Activated B cell treated with CpG ODN at 0.5 μM for 24 hours (primary cell): ENCODE data around the gene PVR. TPM values are rescaled to one million over a fixed set of nuclear protein-coding genes. Genes with fewer than 3 reads are reported as not detected.

Source experiments
- ATAC-seq: fragments of 200-7000 bp; cut with Tn5 transposase; one replicate; pipeline ENCODE4 v1.10.0; 2021; ENCODE audit warnings: low read depth, mild to moderate bottlenecking, moderate library complexity
- CTCF ChIA-PET: fragments of 350-600 bp; sonication (Branson Sonifier 250); formaldehyde crosslinking; loops from one replicate; lab custom pipeline; 2021; ENCODE audit warnings: antibody characterized with exemption; lab: Charles Lee
- POLR2A ChIA-PET: fragments of 350-600 bp; sonication (Branson Sonifier 250); formaldehyde crosslinking; loops from one replicate; lab custom pipeline; 2021; ENCODE audit warnings: antibody characterized with exemption; lab: Charles Lee
- DNase-seq: peaks from one replicate; pipeline ENCODE4 v3.0.0; 2022
- H3K27ac Mint-ChIP-seq: one replicate; pipeline ENCODE4 v1.8.0; 2020; ENCODE audit warnings: mixed read lengths
- H3K27me3 Mint-ChIP-seq: one replicate; pipeline ENCODE4 v1.8.0; 2021; ENCODE audit warnings: mixed read lengths
- H3K36me3 Mint-ChIP-seq: one replicate; pipeline ENCODE4 v1.8.0; 2021; ENCODE audit warnings: low read depth, mixed read lengths
- H3K4me1 Mint-ChIP-seq: one replicate; pipeline ENCODE4 v1.8.0; 2021; ENCODE audit warnings: mixed read lengths
- H3K4me3 Mint-ChIP-seq: one replicate; pipeline ENCODE4 v1.8.0; 2020; ENCODE audit warnings: mild to moderate bottlenecking, mixed read lengths
- H3K9me3 Mint-ChIP-seq: one replicate; pipeline ENCODE4 v1.8.0; 2020; ENCODE audit warnings: mixed read lengths
- intact Hi-C: fragments of 100-400 bp; cut with micrococcal nuclease; formaldehyde crosslinking; loops from one replicate; pipeline ENCODE4 v1.15.1; 2024
- total RNA-seq: library from RNA; stranded (reverse); gene quantifications from 2 replicates; pipeline ENCODE4 v1.2.3, GENCODE V29; 2022
- TF ChIP-seq, protein P1 (sequence below): fragments of 200-600 bp; IDR thresholded peaks from one replicate; pipeline ENCODE4 v1.8.0; 2022; ENCODE audit warnings: antibody characterized with exemption, mild to moderate bottlenecking

The PVR gene
- total RNA-seq, 1 donor from 2014 or later = not detected

DNA sequence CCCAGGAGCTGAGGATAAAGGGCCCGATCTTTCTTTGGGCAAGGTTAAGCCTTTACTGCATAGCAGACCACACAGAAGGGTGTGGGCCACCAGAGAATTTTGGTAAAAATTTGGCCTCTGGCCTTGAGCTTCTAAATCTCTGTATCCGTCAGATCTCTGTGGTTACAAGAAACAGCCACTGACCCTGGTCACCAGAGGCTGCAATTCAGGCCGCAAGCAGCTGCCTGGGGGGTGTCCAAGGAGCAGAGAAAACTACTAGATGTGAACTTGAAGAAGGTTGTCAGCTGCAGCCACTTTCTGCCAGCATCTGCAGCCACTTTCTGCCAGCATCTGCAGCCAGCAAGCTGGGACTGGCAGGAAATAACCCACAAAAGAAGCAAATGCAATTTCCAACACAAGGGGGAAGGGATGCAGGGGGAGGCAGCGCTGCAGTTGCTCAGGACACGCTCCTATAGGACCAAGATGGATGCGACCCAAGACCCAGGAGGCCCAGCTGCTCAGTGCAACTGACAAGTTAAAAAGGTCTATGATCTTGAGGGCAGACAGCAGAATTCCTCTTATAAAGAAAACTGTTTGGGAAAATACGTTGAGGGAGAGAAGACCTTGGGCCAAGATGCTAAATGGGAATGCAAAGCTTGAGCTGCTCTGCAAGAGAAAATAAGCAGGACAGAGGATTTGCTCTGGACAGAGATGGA lies 19.1 kb downstream of the PVR start:
- POLR2A ChIA-PET = no interaction called here

DNA sequence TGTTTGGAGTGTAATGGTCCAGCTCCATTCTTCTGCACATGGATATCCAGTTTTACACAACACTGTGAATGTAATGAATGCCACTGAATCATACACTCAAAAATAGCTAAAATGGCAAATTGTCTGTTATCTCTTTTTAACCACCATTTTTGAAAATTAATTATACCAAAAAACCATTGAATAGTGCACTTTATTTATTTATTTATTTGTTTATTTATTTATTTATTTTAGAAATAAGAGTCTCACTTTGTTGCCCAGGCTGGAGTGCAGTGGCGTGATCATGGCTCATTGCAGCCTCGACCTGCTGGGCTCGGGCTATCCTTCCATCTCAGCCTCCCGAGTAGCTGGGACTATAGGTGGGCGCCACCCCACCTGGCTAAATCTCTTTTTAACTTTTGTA lies 20.3 kb downstream of the PVR start:
- intact Hi-C loops = no loop called here
- ATAC-seq (no peak), DNase-seq (no peak)
- no peak overlapping the region for H3K4me3 Mint-ChIP-seq
- H3K36me3 Mint-ChIP-seq = no peaks in the 10 kb centered on the region
- H3K27ac Mint-ChIP-seq = no peak overlapping the region
- no peaks in the 10 kb centered on the region for H3K9me3 Mint-ChIP-seq
- ChIA-PET CTCF (no interaction called here), POLR2A (no interaction called here)
- peaks cover 2% of the 10 kb centered on the region for H3K27me3 Mint-ChIP-seq
- TF ChIP-seq, protein P1, sequence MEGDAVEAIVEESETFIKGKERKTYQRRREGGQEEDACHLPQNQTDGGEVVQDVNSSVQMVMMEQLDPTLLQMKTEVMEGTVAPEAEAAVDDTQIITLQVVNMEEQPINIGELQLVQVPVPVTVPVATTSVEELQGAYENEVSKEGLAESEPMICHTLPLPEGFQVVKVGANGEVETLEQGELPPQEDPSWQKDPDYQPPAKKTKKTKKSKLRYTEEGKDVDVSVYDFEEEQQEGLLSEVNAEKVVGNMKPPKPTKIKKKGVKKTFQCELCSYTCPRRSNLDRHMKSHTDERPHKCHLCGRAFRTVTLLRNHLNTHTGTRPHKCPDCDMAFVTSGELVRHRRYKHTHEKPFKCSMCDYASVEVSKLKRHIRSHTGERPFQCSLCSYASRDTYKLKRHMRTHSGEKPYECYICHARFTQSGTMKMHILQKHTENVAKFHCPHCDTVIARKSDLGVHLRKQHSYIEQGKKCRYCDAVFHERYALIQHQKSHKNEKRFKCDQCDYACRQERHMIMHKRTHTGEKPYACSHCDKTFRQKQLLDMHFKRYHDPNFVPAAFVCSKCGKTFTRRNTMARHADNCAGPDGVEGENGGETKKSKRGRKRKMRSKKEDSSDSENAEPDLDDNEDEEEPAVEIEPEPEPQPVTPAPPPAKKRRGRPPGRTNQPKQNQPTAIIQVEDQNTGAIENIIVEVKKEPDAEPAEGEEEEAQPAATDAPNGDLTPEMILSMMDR = no peak
- no peaks in the 10 kb centered on the region for H3K4me1 Mint-ChIP-seq

More for the DNA sequence above, 19.1 kb downstream of the PVR start:
- Mint-ChIP-seq H3K4me1 (no peaks in the 10 kb centered on the region), H3K4me3 (no peak overlapping the region), H3K9me3 (no peaks in the 10 kb centered on the region), H3K27me3 (peaks cover 2% of the 10 kb centered on the region), H3K36me3 (no peaks in the 10 kb centered on the region), H3K27ac (no peak overlapping the region)
- DNase-seq = no peak
- no peak for ATAC-seq
- CTCF ChIA-PET = interaction anchor here (1.3 kb wide), 1 partner anchor 8 kb away, joined by 5 read pairs; no protein-coding TSS in a partner anchor
- intact Hi-C loops = no loop called here
- TF ChIP-seq, protein P1 = no peak

DNA sequence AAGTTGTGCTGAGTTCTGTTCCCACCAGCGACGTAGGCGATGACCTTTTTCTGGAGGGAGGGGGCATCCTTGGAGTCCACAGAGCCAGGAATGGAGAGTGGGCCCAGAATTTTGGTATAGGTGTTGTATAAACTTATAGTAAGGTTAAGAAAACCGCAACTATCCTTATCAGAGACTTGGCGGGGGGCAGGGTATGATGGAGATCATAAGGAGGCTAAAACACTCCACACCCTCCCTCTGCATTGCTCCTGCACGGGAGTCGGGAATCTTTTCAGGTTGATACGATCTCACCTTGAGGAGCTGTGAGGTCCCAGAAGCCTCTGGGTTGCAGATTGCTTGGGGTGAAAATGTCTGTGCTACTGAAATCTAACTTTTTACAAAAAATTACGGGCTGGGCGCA lies 21.3 kb downstream of the PVR start:
- H3K27ac Mint-ChIP-seq = no peak overlapping the region
- no peaks in the 10 kb centered on the region for H3K4me1 Mint-ChIP-seq
- H3K27me3 Mint-ChIP-seq = peaks cover 8% of the 10 kb centered on the region
- DNase-seq (no peak), ATAC-seq (no peak)
- H3K36me3 Mint-ChIP-seq = no peaks in the 10 kb centered on the region
- CTCF ChIA-PET = no interaction called here
- intact Hi-C loops = no loop called here
- POLR2A ChIA-PET = no interaction called here
- TF ChIP-seq, protein P1 = no peak
- H3K4me3 Mint-ChIP-seq = no peak overlapping the region
- no peaks in the 10 kb centered on the region for H3K9me3 Mint-ChIP-seq

DNA sequence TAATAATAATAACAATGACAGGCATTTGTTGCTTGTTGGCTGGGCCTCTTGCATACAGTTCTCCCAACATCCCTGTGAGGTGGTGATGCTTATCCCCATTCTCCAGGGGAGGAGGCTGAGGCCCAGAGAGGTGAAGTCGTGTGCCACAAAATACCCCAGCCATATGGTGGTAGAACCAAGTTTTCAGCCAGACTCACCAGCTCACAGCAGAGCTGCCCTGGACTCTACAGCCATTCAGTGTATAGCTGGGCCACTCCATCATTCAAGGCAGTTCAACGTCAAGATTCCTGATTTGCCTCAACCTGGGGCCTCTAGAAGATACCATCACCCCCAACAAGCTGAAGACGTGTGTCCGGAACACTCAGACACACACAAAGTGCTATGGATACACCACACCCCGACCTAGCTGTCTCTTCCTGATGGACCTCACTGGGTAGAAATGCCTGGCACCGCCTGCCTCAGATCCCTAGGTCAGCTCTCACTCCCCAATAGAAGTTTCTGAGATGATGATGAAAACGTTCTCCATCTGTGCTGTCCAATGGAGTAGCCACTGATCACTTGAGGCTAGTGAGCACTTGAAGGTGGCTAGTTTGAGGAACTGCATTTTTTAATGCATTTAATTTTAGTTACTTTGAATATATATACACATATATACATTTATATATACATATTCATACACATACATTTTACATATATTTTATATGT lies 23.3 kb downstream of the PVR start:
- Mint-ChIP-seq H3K4me1 (no peaks in the 10 kb centered on the region), H3K27ac (no peak overlapping the region), H3K9me3 (no peaks in the 10 kb centered on the region), H3K27me3 (peaks cover 8% of the 10 kb centered on the region), H3K36me3 (no peaks in the 10 kb centered on the region), H3K4me3 (no peak overlapping the region)
- intact Hi-C loops = no loop called here
- ATAC-seq = no peak
- ChIA-PET POLR2A (no interaction called here), CTCF (interaction anchor here (0.9 kb wide), 1 partner anchor 13 kb away, joined by 4 read pairs; no protein-coding TSS in a partner anchor)
- DNase-seq = no peak
- TF ChIP-seq, protein P1 = no peak
